ACC112 (cell line): ENCODE results near the gene SMPD2.

Experiments
- H2AFZ ChIP-seq: fragments of 200-600 bp; sonication (generic); one replicate; pipeline ENCODE4 v1.6.0; 2017; ENCODE audit warnings: antibody characterized with exemption, low read length; ENCODE audit not compliant: unreplicated experiment
- H3K27ac ChIP-seq: fragments of 200-600 bp; sonication (generic); 2 replicates; pipeline ENCODE4 v1.5.1; 2014; ENCODE audit warnings: low read depth, mild to moderate bottlenecking, antibody characterized with exemption, low read length, moderate library complexity
- H3K27me3 ChIP-seq: fragments of 200-600 bp; sonication (generic); 2 replicates; pipeline ENCODE4 v1.6.1; 2014; ENCODE audit warnings: mild to moderate bottlenecking, antibody characterized with exemption, low read length, moderate library complexity, mixed read lengths; ENCODE audit not compliant: insufficient read depth
- H3K36me3 ChIP-seq: fragments of 200-600 bp; sonication (generic); 2 replicates; pipeline ENCODE4 v1.6.1; 2016; ENCODE audit warnings: mild to moderate bottlenecking, antibody characterized with exemption, low read length, moderate library complexity, mixed read lengths; ENCODE audit not compliant: insufficient read depth
- H3K4me1 ChIP-seq: fragments of 200-600 bp; sonication (generic); one replicate; pipeline ENCODE4 v1.6.1; 2016; ENCODE audit warnings: low read length, mixed read lengths; ENCODE audit not compliant: insufficient read depth, unreplicated experiment, control insufficient read depth
- H3K4me3 ChIP-seq: fragments of 200-600 bp; sonication (generic); 2 replicates; pipeline ENCODE4 v1.5.1; 2014; ENCODE audit warnings: mild to moderate bottlenecking, low read depth, low read length
- H3K79me2 ChIP-seq: fragments of 200-600 bp; sonication (generic); one replicate; pipeline ENCODE4 v1.6.0; 2016; ENCODE audit warnings: low read length; ENCODE audit not compliant: control insufficient read depth, unreplicated experiment, insufficient read depth

Gene SMPD2

DNA sequence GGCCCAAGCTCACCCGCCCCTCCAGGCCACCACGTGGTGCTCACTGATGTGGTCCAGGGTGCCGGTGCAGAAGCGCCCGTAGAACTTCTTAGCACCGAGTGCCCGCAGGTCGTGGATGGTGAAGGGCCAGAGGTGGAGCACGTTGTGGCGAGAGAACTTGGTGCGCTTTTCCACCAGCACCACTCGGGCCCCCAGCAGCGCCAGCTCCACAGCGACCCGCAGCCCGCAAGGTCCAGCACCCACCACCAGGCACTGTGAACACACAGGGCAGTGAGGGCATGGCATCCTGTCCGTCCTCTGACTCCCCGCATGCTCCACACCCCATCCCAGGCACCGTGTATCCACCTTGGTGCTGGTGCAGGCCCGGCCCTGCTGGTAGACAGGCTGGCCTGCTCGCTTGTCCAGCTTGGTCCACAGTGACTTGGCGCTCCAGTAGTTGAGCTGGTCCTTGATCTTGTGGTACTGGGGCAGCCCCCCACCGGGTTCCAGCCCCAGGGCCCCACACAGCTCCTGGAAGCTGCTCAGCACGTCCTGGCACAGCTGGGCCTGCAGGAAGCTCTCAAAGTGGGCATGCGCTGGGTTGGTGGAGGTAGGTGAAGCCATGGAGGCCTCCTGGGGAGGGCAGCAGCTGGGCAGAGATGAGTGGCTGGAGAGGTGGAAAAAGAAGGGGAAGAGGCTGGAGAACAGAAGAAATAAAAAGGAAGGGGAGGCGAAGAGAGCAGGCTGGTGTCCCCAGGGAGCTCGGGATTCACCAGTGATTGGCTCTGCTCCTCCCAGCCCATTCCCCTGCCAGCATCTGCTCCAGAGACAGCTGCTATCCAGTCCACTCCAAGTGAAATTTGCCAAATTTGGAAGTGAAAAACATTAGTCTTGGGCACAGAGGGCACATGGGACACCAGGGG, 13.3 kb downstream of the SMPD2 start:
- Histone ChIP-seq H3K79me2 (no peaks in the 10 kb centered on the region), H3K4me3 (peak overlapping the region; percentile 78), H3K27ac (no peak overlapping the region), H3K27me3 (no peaks in the 10 kb centered on the region), H2AFZ (no peak overlapping the region), H3K36me3 (peaks cover 5% of the 10 kb centered on the region; the same call in 1 of the 2 replicates), H3K4me1 (peaks cover 22% of the 10 kb centered on the region)

DNA sequence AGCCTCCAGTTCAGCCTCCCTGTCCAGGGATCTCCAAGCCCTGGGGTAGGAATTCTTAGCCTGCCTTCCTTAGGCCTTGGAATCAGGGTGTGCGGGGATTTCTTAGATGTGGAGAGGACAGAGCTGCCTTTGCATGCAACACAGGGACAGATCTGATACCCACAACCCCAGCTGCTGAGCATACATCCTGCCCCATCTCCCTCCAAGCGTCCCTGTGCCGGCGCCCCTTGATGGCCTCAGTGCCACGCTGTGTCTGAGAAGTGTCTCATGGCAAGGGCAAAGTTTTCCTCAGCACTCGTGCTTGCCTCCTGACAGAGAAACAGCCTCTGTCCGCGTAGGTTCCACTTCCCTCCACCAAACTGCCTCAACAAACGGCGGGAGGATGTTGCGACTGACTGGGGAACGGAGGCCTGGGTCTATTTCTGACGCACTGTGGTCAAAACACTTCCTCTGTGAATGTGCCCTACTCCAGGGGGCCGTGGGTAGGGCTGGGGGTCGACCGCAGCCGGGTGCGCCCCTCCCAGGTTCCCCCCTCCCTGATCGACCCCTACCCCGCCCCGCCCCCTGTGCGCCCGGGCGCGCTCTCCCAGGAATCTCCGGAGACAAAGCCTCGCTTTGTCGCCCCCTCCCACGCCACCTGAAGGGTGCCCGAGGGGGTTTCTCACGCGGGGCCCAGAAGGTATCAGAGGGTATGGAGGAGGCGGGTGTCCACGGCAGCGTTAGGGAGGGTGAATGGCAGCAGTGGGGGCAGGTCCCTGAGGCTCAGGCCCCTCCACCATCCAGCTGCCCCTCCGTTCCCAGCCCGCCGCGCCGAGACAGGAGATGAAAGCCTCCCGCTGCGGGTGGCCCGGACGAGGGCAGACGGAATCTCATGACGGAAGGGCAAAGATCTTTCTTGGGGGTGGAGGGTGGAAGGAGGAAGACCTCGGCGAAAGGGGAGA, 14.2 kb downstream of the SMPD2 start:
- peak overlapping the region; percentile 78 for H3K4me3 ChIP-seq
- H2AFZ ChIP-seq, result peak overlapping the region; percentile 42
- H3K27me3 ChIP-seq, result no peaks in the 10 kb centered on the region
- peaks cover 5% of the 10 kb centered on the region; the same call in 1 of the 2 replicates for H3K36me3 ChIP-seq
- no peak overlapping the region for H3K27ac ChIP-seq
- H3K79me2 ChIP-seq, result no peaks in the 10 kb centered on the region
- H3K4me1 ChIP-seq, result peaks cover 22% of the 10 kb centered on the region

GRCh38 chr6:109455437-109456110, 15.1 kb downstream of the SMPD2 start, which contains the start of gene MICAL1:
Gene MICAL1, minus strand, starts transcription at chr6:109455772. Its CDS starts 1,576 bp downstream, at chr6:109454196.
- Histone ChIP-seq H3K4me1 (peaks cover 22% of the 10 kb centered on the region), H3K4me3 (peak within 1 kb of the TSS; percentile 78), H2AFZ (peak within 1 kb of the TSS; percentile 70), H3K27ac (peak within 1 kb of the TSS; percentile 28; the same call in 1 of the 2 replicates), H3K36me3 (peaks cover 5% of the 10 kb centered on the region; the same call in 1 of the 2 replicates), H3K27me3 (no peaks in the 10 kb centered on the region), H3K79me2 (no peaks in the 10 kb centered on the region)

GRCh38 chr6:109456111-109456583, 15.6 kb downstream of the SMPD2 start:
- H3K27ac ChIP-seq, result peak overlapping the region; percentile 28; the same call in 1 of the 2 replicates
- H3K4me3 ChIP-seq, result peak overlapping the region; percentile 78
- H3K79me2 ChIP-seq, result no peaks in the 10 kb centered on the region
- peaks cover 22% of the 10 kb centered on the region for H3K4me1 ChIP-seq
- peaks cover 5% of the 10 kb centered on the region; the same call in 1 of the 2 replicates for H3K36me3 ChIP-seq
- H2AFZ ChIP-seq, result peak overlapping the region; percentile 70
- H3K27me3 ChIP-seq, result no peaks in the 10 kb centered on the region

DNA sequence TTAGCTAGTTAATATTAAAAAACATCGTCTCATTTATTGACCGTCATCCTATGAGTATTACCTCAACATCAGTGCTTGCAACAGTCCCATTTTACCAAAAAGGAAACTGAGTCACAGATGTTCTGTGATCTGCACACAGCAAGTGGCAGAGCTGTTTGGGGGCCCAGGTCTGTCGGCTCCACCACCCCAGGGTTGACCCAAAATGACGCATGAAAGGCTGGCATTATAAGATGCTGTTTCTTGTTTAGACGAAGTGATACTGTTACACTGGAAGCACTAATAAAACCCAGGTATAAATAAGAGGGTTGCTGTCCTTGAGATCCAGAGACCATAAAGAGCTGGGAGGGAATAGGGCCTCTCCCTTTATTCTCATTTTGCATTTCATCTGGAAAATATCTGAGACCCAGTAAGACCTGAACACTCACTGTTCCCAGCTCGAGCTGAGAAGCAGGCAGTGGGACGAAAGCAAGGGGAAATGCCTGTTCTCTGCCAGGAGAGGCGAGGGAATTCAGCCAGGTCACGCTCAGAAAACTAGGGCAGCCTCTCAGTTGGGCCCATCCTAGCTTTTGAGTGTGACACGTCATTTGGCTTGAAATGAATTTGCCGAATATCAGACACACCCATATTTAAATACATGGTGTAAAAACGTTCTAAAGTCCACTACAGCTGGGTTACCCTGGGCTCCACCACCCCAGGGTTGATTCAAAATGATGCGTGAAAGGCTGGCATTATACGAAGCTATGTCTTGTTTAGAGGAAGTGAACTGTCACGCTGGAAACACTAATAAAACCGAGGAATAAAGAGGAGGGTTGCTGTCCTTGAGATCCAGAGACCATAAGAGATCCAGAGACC, 16.4 kb downstream of the SMPD2 start:
- Histone ChIP-seq H3K4me3 (peak overlapping the region; percentile 78), H2AFZ (no peak overlapping the region), H3K27me3 (no peaks in the 10 kb centered on the region), H3K79me2 (no peaks in the 10 kb centered on the region), H3K36me3 (peaks cover 3% of the 10 kb centered on the region; the same call in 1 of the 2 replicates), H3K27ac (peak overlapping the region; percentile 28), H3K4me1 (peaks cover 22% of the 10 kb centered on the region)

GRCh38 chr6:109457562-109457996, 17.1 kb downstream of the SMPD2 start:
- peaks cover 22% of the 10 kb centered on the region for H3K4me1 ChIP-seq
- no peaks in the 10 kb centered on the region for H3K79me2 ChIP-seq
- no peak overlapping the region for H3K4me3 ChIP-seq
- H3K36me3 ChIP-seq, result peaks cover 10% of the 10 kb centered on the region; the same call in 1 of the 2 replicates
- H3K27me3 ChIP-seq, result no peaks in the 10 kb centered on the region
- H2AFZ ChIP-seq, result no peak overlapping the region
- H3K27ac ChIP-seq, result peak overlapping the region; percentile 24; the same call in 1 of the 2 replicates

GRCh38 chr6:109458774-109459531, 18.4 kb downstream of the SMPD2 start:
- no peak overlapping the region for H3K4me3 ChIP-seq
- no peak overlapping the region for H2AFZ ChIP-seq
- peaks cover 22% of the 10 kb centered on the region for H3K4me1 ChIP-seq
- H3K79me2 ChIP-seq, result no peaks in the 10 kb centered on the region
- H3K27me3 ChIP-seq, result no peaks in the 10 kb centered on the region
- H3K36me3 ChIP-seq, result peaks cover 19% of the 10 kb centered on the region
- no peak overlapping the region for H3K27ac ChIP-seq

- H3K4me1 ChIP-seq, result peaks cover 16% of the 10 kb centered on the region
- H3K4me3 ChIP-seq, result no peak overlapping the region
- H2AFZ ChIP-seq, result no peak overlapping the region
- H3K36me3 ChIP-seq, result peaks cover 27% of the 10 kb centered on the region
- peaks cover 2% of the 10 kb centered on the region for H3K79me2 ChIP-seq
- no peaks in the 10 kb centered on the region for H3K27me3 ChIP-seq
- H3K27ac ChIP-seq, result no peak overlapping the region
Measured at GRCh38 chr6:109460161-109460829, 19.8 kb downstream of the SMPD2 start.
